PC-9 (cell line): ENCODE measurements around the gene SMPD4.

Experiments
- EZH2 ChIP-seq: fragments of 200-600 bp; sonication (generic); IDR thresholded peaks from 2 replicates; pipeline ENCODE4 v1.8.0; 2017; ENCODE audit warnings: antibody characterized with exemption, low read depth
- TF ChIP-seq, protein P1 (sequence below): fragments of 200-600 bp; sonication (generic); conservative IDR thresholded peaks from 2 replicates; pipeline ENCODE4 v1.6.1; 2017; ENCODE audit warnings: mixed run types, antibody characterized with exemption, mild to moderate bottlenecking, moderate library complexity

DNA sequence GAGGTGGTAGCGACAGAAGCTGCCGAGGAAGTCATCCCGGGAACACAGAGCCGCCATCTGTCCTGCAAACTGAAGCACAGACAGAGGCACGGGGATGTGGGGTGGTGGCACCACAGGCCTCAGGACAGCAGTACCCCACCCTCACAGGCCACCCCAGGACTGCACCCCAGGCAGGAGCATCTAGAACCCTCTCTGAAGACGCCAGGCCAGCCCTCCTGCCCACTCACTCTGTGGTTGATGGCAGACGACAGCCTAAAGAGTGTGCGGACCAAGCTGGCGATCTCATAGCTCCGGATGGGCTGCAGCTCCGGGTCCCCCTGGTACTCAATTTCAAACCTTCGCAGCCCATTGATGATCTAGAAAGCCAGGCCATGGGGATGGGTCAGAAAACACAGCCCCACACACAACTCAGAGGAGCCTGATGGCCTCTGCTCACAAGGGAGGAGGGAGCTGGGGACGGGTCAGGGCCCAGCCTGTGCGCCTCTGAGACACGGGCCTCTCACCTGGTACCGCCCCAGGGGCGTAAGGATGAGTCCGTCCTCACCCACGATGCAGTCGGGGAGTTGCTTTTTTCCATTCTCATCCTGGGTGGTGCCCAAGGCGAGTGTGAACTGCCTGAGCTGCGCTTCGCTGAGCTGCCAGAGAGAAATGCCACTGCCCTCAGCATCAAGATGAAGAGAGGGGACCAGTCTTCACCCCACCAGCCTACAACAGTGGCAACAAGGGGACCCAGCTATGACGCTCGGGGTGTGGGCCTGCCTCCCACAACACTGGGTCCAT, 28.4 kb downstream of the SMPD4 start:
- TF ChIP-seq, protein P1, sequence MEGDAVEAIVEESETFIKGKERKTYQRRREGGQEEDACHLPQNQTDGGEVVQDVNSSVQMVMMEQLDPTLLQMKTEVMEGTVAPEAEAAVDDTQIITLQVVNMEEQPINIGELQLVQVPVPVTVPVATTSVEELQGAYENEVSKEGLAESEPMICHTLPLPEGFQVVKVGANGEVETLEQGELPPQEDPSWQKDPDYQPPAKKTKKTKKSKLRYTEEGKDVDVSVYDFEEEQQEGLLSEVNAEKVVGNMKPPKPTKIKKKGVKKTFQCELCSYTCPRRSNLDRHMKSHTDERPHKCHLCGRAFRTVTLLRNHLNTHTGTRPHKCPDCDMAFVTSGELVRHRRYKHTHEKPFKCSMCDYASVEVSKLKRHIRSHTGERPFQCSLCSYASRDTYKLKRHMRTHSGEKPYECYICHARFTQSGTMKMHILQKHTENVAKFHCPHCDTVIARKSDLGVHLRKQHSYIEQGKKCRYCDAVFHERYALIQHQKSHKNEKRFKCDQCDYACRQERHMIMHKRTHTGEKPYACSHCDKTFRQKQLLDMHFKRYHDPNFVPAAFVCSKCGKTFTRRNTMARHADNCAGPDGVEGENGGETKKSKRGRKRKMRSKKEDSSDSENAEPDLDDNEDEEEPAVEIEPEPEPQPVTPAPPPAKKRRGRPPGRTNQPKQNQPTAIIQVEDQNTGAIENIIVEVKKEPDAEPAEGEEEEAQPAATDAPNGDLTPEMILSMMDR = no peak
- TF ChIP-seq EZH2 = no peak
